PC-9 (cell line): Measurements from ENCODE around the gene SPTBN5. TPM values are rescaled to one million over a fixed set of nuclear protein-coding genes. Genes with fewer than 3 reads are reported as not detected.

ENCODE experiments used
- BruUV-seq: library from RNA; stranded (reverse); fragments of 400-500 nt; replicated peaks from 2 replicates; lab custom pipeline; 2021; lab: Mats Ljungman, UMichigan
- CTCF ChIA-PET: fragments of 300-600 bp; sonication (Branson Sonifier 250); formaldehyde crosslinking; loops from one replicate; lab custom pipeline; 2022; ENCODE audit warnings: antibody characterized with exemption; lab: Charles Lee
- POLR2A ChIA-PET: fragments of 300-600 bp; sonication (Branson Sonifier 250); formaldehyde crosslinking; loops from one replicate; lab custom pipeline; 2022; ENCODE audit warnings: antibody characterized with exemption; ENCODE audit not compliant: unreplicated experiment; lab: Charles Lee
- DNase-seq, 2 experiments: peaks; one replicate each; pipeline versions ENCODE4 v3.0.0 to v3.0.0-alpha.2; 2015 to 2022; ENCODE audit warnings: mixed read lengths in 1 of 2
- H2AFZ ChIP-seq: fragments of 200-600 bp; sonication (generic); 2 replicates; pipeline ENCODE4 v1.8.1; 2017; ENCODE audit warnings: antibody characterized with exemption
- H3F3A ChIP-seq: fragments of 200-600 bp; sonication (generic); 2 replicates; pipeline ENCODE4 v1.8.1; 2017; ENCODE audit warnings: antibody characterized with exemption, mild to moderate bottlenecking, low read depth; ENCODE audit not compliant: insufficient read depth
- H3K27ac ChIP-seq: fragments of 200-600 bp; sonication (generic); 2 replicates; pipeline ENCODE4 v1.6.1; 2016; ENCODE audit warnings: mixed run types
- H3K27me3 ChIP-seq: fragments of 200-600 bp; sonication (generic); 2 replicates; pipeline ENCODE4 v1.6.1; 2016; ENCODE audit warnings: low read depth, mixed run types; ENCODE audit not compliant: insufficient read depth
- H3K36me3 ChIP-seq: fragments of 200-600 bp; sonication (generic); 2 replicates; pipeline ENCODE4 v1.6.1; 2016; ENCODE audit warnings: low read depth, mixed run types
- H3K4me1 ChIP-seq: fragments of 200-600 bp; sonication (generic); replicated peaks from 2 replicates; pipeline ENCODE4 v1.6.1; 2016; ENCODE audit warnings: mixed run types; ENCODE audit not compliant: insufficient read depth
- H3K4me2 ChIP-seq: fragments of 200-600 bp; sonication (generic); 2 replicates; pipeline ENCODE4 v1.6.1; 2017; ENCODE audit warnings: mixed run types
- H3K4me3 ChIP-seq: fragments of 200-600 bp; sonication (generic); 2 replicates; pipeline ENCODE4 v1.6.1; 2016; ENCODE audit warnings: mixed run types
- H3K79me2 ChIP-seq: fragments of 200-600 bp; sonication (generic); 2 replicates; pipeline ENCODE4 v1.6.1; 2017; ENCODE audit warnings: low read depth, mixed run types
- H3K9me2 ChIP-seq: fragments of 200-600 bp; sonication (generic); 2 replicates; pipeline ENCODE4 v1.8.1; 2017; ENCODE audit warnings: mild to moderate bottlenecking; ENCODE audit not compliant: insufficient read depth
- H3K9me3 ChIP-seq: fragments of 200-600 bp; sonication (generic); 2 replicates; pipeline ENCODE4 v1.8.1; 2016; ENCODE audit warnings: low read depth; ENCODE audit not compliant: insufficient read depth
- H4K20me1 ChIP-seq: fragments of 200-600 bp; sonication (generic); 2 replicates; pipeline ENCODE4 v1.8.1; 2017; ENCODE audit not compliant: insufficient read depth
- CTCF ChIP-seq: fragments of 200-600 bp; sonication (generic); conservative IDR thresholded peaks from 2 replicates; pipeline ENCODE4 v1.6.1; 2017; ENCODE audit warnings: mixed run types, antibody characterized with exemption, mild to moderate bottlenecking, moderate library complexity
- EZH2 ChIP-seq: fragments of 200-600 bp; sonication (generic); IDR thresholded peaks from 2 replicates; pipeline ENCODE4 v1.8.0; 2017; ENCODE audit warnings: antibody characterized with exemption, low read depth
- intact Hi-C: fragments of 100-400 bp; cut with micrococcal nuclease; formaldehyde crosslinking; loops from one replicate; pipeline ENCODE4 v1.10.0; 2022; ENCODE audit not compliant: unreplicated experiment
- total RNA-seq: library from RNA; stranded (reverse); gene quantifications from 2 replicates; pipeline ENCODE4 v1.2.3, GENCODE V29; 2021

The SPTBN5 gene
- total RNA-seq, 1 experiment from 2014 or later: 2.6 TPM

GRCh38 chr15:41817781-41818180, 76.1 kb downstream of the SPTBN5 start:
- Histone ChIP-seq H3K9me2 (no peaks in the 10 kb centered on the region), H3K4me2 (no peak overlapping the region), H4K20me1 (no peaks in the 10 kb centered on the region), H3K27me3 (no peaks in the 10 kb centered on the region), H3K36me3 (no peaks in the 10 kb centered on the region), H3K79me2 (no peaks in the 10 kb centered on the region), H3F3A (no peaks in the 10 kb centered on the region), H3K27ac (no peak overlapping the region), H3K9me3 (no peaks in the 10 kb centered on the region), H3K4me1 (no peaks in the 10 kb centered on the region), H2AFZ (no peak overlapping the region), H3K4me3 (no peak overlapping the region)
- intact Hi-C loops: loop anchor here (10.0 kb wide), 1 partner anchor 263 kb away; the partner anchor contains the start of gene TYRO3
- DNase-seq: no peak
- TF ChIP-seq EZH2: no peak
- TF ChIP-seq CTCF: no peak
- ChIA-PET CTCF (interaction anchor here (0.5 to 0.6 kb wide), 2 partner anchors 20 to 44 kb away, joined by 3 to 4 read pairs; no protein-coding TSS in a partner anchor), POLR2A (no interaction called here)
- no TSS peak for BruUV-seq

DNA sequence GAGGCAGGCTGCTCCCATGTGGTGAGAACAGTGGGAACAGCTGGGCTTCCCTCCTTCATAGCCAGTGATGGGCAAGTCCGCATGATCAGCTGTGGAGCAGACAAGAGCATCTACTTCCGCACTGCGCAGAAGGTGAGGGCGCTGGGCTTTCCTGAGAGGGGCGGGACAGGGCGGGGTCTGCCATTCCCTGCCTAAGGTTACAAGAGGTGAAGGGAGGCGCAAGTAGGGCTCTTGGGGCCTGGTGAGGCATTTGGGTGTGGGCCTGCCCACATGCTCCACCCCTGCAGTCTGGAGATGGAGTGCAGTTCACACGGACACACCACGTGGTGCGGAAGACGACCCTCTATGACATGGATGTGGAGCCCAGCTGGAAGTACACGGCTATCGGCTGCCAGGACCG, 76.5 kb downstream of the SPTBN5 start:
- TF ChIP-seq CTCF (no peak), EZH2 (no peak)
- Histone ChIP-seq H3K4me2 (no peak overlapping the region), H3K9me3 (no peaks in the 10 kb centered on the region), H3K4me3 (no peak overlapping the region), H4K20me1 (no peaks in the 10 kb centered on the region), H3K36me3 (no peaks in the 10 kb centered on the region), H2AFZ (no peak overlapping the region), H3K79me2 (no peaks in the 10 kb centered on the region), H3K27me3 (no peaks in the 10 kb centered on the region), H3F3A (no peaks in the 10 kb centered on the region), H3K9me2 (no peaks in the 10 kb centered on the region), H3K27ac (no peak overlapping the region), H3K4me1 (no peaks in the 10 kb centered on the region)
- CTCF ChIA-PET: interaction anchor here (0.5 kb wide), 1 partner anchor 19 kb away, joined by 3 read pairs; no protein-coding TSS in a partner anchor
- intact Hi-C loops: loop anchor here (10.0 kb wide), 1 partner anchor 263 kb away; the partner anchor contains the start of gene TYRO3
- no peak for DNase-seq
- POLR2A ChIA-PET: no interaction called here
- BruUV-seq: no TSS peak

- no peaks in the 10 kb centered on the region for H3K4me1 ChIP-seq
- no peak overlapping the region for H3K4me2 ChIP-seq
- no peaks in the 10 kb centered on the region for H4K20me1 ChIP-seq
- no TSS peak for BruUV-seq
- no peak for DNase-seq
- no peak for TF ChIP-seq CTCF
- TF ChIP-seq EZH2: no peak
- no peaks in the 10 kb centered on the region for H3K9me3 ChIP-seq
- H3F3A ChIP-seq: no peaks in the 10 kb centered on the region
- H3K4me3 ChIP-seq: no peak overlapping the region
- no peaks in the 10 kb centered on the region for H3K9me2 ChIP-seq
- H2AFZ ChIP-seq: no peak overlapping the region
- H3K27me3 ChIP-seq: no peaks in the 10 kb centered on the region
- POLR2A ChIA-PET: interaction anchor here (0.7 kb wide), 1 partner anchor 1712 kb away, joined by 4 read pairs; no protein-coding TSS in a partner anchor
- CTCF ChIA-PET: no interaction called here
- H3K36me3 ChIP-seq: no peaks in the 10 kb centered on the region
- H3K79me2 ChIP-seq: no peaks in the 10 kb centered on the region
- intact Hi-C loops: loop anchor here (10.0 kb wide), 1 partner anchor 262 kb away; the partner anchor contains the start of gene TYRO3
- no peak overlapping the region for H3K27ac ChIP-seq
These were observed 77.1 kb downstream of the SPTBN5 start for GRCh38 chr15:41816788-41817187.
